CD1c-positive myeloid dendritic cell (primary cell): ENCODE measurements around the gene OR8J1.
"Not testable (repeated sequence)": the region's sequence is repeated elsewhere in the genome, so short reads cannot be mapped to it uniquely, and the experiment has no call there.

ENCODE experiments used
- DNase-seq: peaks from one replicate; pipeline ENCODE4 v3.0.0-alpha.2; 2016; ENCODE audit errors: extremely low spot score

Gene OR8J1, protein sequence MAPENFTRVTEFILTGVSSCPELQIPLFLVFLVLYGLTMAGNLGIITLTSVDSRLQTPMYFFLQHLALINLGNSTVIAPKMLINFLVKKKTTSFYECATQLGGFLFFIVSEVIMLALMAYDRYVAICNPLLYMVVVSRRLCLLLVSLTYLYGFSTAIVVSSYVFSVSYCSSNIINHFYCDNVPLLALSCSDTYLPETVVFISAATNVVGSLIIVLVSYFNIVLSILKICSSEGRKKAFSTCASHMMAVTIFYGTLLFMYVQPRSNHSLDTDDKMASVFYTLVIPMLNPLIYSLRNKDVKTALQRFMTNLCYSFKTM

DNA sequence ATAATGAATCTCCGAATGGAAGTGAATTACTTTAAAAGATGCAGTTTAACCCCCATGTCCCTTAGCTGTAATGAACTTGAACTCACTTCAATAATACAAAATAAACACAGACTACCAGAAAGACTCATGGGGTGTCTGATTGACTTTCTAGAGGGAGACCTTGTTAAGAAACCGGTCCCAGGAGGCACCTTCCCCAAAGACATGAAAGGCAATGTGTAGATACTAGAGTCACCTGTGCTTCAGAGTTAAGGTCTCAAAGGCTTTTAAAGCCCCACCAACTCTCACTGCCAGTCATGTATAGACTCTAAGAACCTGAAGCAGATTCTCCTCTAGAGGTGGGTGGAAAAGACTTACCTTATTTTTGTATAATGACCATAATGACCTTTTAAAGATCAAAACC, at the start of gene OR8J1:
TSS of gene OR8J1 (plus strand) at position 301 of the 400 bp plus-strand sequence. CDS start 5,956 bp downstream, outside the sequence.
- no peak for DNase-seq

DNA sequence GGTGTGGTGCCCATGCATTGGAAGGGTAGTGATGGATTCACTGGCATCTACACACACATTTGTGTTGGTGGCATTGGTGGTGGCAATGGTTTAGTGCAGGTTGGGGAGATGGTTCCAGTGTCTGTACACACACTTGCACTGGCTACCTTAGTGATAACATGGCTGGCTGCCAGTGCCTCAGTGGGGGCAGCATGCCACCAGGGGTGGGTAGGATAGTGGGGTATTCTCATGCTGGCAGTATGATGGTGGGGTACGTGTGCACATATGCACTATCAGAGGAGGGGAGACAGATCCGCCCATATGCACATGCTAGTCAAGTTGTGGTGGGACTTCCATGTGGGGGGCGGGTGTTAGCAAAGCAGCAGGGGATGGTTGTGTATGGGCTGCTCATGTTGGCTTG, 46.3 kb upstream of the OR8J1 start:
- no peak for DNase-seq

DNA sequence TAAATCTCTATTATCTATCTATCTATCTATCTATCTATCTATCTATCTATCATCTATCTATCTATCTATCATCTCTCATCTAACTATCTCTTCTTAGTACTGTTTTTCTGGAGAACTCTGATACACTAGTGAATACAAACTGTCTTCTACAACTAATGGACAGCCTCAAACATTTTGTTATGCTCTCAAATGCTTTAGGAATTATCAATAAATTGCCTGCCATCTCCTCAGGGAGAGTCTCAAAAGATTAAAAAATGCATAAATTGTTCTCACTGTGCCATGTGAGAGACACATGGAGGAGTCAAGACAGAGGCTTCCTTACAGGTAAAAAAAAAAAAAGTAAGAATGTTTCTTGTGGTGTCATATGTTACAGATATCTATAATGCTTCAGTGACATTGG, 39.2 kb upstream of the OR8J1 start, which contains the start of gene OR8K3:
TSS of gene OR8K3 (plus strand) at position 301 of the 400 bp plus-strand sequence. CDS start 3,163 bp downstream, outside the sequence.
- no peak for DNase-seq

DNA sequence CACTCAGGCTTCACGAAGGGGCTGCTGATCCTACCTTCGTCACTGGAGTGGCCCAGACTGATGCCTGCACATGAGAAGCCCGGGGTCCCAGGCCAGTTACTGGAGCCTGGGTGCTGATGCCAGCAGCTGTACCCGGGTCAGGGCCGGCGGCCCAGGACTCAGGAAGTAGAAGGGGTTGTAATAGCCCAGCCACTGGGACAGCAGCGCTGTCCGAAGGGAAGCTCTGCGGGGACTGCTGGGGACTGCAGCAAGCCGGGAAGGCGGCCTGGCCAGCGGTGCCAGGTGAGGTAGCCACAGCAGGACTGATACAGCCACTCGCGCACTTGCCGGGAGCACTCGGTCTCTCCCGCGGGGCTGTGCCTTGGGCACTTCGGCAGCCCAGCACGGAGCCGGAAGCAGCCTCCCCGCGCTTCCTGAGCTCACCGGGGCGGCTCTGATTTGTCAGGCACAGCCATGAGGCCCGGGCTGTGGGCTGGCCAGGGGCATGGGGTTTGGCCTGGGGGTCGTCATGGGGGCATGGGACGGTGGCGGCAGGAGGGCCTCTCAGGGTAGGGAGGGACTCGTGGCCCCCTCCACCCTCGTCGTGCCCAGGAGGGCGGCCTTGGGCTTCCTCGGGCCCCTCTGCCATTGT, 22.1 kb upstream of the OR8J1 start:
- no peak for DNase-seq

DNA sequence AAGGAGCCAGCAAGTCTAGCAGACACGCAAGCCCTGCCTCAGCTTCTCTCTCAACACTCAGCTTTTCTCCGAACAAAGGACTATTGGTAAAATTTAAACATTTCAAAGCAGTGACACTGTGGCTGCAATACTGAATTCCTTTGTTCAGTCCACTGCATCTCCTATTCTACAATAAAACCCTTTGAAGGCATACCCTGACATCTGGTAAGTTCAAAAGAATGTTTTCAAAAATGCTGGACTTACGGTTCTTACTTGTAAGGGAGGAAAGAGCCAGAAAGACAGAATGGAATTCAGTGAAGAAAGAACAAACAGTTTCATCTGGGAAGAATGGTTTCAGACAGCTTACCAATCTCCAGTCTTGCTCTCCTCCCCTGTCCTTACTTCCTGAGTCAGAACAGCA, 20.9 kb upstream of the OR8J1 start:
- DNase-seq: no peak

DNA sequence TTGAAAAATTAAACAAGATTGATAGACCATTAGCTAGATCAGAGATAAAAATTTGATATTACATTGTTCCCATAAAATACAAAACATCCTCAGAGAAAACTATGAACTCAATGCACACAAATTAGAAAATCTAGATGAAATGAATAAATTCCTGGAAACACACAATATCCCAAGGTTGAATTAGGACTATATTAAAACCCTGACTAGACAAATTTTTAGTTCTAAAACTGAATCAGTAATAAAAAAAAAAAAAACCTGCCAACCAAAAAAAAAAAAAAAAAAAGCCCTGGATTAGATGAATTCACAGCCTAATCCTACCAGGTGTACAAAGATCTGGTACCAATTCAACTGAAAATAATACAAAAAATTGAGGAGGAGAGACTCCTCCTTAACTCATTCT, 13.8 kb upstream of the OR8J1 start:
- DNase-seq: no peak

DNA sequence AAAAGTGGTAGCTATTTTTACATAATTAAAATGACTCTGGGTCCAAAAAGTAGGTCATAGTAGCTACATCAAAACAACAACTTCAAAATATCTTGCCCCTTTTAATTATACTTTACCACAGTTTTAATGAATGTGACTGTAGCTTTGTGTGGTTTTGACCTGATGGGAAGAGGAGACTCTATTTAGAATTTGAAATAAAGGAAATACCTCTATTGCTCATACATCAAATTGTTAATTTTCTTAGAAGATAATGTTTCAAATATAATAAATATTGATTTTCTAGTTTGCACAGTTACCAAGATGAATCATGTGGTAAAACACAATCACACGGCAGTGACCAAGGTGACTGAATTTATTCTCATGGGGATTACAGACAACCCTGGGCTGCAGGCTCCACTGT, 8.4 kb upstream of the OR8J1 start, which contains the start of gene OR8K1:
TSS of gene OR8K1 (plus strand) at position 301 of the 400 bp plus-strand sequence. CDS start at position 301, 0 bp downstream.
- DNase-seq: no peak

DNA sequence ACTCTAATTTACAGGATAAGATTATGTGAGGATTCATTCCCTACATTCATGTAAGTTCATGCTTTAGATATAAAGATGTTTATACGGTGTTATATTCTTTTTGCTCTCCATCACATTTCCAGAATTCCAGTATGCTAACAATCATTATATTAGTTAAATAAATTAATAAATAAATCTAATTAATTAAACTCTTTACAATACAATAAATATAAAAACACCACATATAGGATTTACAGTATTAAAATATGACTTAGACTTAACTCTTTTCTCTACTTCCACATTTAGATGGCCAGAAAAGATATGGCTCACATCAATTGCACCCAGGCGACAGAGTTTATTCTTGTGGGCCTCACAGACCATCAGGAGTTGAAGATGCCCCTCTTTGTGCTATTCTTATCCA, 21.2 kb downstream of the OR8J1 start, which contains the start of gene OR8U1:
TSS of gene OR8U1 (plus strand) at position 301 of the 400 bp plus-strand sequence. CDS start at position 301, 0 bp downstream.
- no peak for DNase-seq

DNA sequence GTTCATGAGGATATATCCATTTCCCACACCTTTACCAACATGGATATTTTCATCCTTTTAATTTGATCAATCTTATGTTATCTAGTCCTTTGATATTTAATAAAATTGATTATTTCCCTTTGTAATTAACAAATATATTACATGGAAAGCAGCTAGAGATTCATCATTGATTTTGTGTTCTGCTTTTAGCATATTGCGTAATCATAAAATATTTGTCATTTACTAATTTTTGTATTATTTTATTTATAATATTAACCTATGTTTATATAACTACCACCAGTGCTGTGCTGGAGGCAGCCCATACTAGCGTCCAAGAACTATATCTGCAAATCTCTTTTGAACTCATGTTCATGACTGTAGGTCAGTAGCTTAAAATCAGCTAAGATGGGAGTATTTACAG, 26.0 kb downstream of the OR8J1 start:
- DNase-seq: no peak

DNA sequence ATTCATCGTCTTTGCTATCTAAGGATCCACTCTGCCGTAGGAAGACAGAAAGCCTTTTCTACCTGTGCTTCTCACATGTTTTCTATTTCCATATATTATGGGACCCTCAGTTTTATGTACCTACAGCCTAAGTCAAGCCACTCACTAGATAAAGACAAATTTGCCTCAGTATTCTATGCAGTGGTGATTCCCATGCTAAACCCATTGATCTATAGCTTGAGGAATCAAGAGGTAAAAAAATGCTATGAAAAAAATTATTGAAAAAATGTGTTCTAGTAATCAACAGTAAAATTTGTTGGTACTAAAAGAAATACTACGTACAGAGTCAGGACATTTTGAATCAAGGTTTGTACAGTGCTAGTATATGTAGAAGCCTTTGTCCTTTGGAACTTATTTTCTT, 40.3 kb downstream of the OR8J1 start:
- no peak for DNase-seq

DNA sequence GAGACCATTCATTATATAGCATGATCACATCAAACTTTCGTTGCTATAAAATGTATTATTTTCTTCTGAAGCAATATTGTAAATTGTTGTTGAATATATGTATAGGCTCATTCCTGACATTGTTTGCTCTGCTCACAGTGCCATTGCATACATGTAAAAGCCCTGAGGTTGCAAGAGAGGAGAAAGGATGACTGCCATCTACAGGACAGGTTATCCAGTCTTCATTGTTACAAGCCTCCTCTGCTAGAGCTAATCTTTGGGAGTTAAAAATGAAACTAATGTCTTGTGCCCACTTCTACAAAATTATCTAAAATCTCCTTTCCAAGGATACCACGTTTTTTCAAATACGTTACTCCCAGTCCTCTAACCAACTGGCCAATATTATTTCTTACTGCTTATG, 42.0 kb downstream of the OR8J1 start:
- DNase-seq: no peak

DNA sequence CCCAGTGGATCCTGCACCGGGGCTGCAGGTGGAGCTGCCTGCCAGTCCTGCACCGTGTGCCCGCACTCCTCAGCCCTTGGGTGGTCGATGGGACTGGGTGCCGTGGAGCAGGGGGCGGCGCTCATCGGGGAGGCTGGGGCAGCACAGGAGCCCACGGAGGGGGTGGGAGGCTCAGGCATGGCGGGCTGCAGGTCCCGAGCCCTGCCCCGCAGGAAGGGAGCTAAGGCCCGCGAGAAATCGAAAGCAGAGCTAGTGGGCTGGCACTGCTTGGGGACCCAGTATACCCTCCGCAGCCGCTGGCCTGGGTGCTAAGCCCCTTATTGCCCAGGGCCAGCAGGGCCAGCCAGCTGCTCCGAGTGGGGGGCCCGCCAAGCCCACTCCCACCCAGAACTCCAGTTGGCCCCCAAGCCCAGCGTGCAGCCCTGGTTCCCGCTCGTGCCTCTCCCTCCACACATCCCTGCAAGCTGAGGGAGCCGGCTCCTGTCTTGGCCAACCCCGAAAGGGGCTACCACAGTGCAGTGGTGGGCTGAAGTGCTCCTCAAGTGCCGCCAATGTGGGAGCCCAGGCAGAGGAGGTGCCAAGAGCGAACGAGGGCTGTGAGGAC, 47.9 kb downstream of the OR8J1 start:
- DNase-seq: not testable (repeated sequence)

DNA sequence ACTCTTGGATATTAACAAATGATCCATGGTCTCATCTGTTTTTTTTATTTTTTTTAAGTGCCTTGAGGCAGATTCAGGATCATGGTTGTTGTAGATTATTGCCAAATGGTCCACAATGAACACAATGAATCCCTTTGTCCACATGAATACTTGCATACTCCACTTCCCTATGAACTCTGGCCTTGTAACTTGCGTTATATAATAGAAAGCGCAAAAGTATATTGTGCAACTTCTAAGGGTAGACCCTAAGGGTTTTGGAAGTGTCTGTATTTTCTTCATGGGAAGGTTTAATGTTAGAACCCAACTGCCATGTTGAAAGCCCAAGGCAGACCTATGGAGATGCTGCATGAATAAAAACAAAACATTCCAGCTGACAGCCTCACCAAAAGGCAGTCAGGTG, 50.3 kb downstream of the OR8J1 start:
- DNase-seq: no peak

DNA sequence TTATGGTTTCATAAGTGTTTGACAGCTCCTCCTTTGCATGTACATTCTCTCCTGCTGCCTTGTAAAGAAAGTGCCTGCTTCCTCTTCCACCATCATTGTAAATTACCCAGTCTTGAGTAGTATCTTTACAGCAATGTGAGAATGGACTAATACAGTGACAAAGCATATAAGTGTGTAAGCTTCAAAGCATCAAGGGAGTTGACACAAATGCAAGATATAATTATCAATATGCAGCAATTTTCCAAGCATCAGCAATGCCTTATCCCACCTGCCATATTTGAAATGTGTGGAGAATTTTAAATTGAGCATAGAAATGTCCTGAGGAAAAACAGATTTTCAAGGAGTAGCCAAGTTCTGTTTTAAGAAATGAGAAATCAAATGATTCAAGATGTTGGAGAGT, 56.7 kb downstream of the OR8J1 start:
- DNase-seq: no peak
